ENCODE data around the gene FLT3LG.
A peak's percentile ranks its signal among the peaks of the same experiment; 100 is the strongest.

DNA sequence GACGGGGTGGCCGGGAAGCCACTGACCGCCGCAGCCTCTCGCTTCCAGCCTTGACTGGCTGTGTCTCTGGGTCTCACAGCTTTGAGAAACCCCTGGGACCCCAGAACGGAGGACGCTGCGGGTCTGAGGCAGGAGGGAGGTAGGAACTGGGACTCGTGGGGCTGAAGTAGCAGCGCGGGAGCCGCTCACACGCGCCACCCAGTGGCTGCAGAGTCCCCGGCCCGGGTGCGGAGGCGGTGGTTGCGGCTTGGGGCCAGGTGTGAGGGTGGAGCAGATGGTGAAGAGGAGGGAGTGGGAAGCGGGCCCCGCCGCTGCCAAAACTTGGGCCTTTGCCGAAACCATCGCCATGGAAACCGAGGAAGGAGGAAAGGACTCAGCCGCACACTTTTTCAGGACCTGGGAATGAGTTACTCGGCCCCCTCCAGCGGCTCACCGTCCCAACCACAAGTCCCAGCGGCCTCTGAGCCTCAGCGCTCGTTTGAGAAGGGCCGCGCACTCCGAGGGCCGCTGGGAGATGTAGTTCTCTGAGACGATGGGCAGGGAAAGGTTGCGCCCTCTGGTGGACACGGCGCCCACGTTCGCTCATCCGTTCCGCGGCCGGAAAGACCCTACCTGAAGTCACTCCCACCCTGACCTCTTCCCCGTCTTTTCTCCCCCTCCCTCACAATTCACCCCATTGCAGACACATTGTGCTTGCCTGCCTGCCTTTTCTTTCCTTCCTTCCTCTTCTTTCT, 30.5 kb upstream of the FLT3LG start:
- TF ChIP-seq CTCF (conservative IDR thresholded peaks at IDR 0.05) (peak; percentile 83), EZH2 (IDR thresholded peaks at IDR 0.05; ENCODE audit: low read depth) (no peak)
